Tibial artery (tissue), 4 donors: ENCODE results near the gene DCAF8.
A peak's percentile ranks its signal among the peaks of the same experiment; 100 is the strongest.

Experiments
- DNase-seq, 2 donors: peaks; one replicate each; pipeline ENCODE4 v3.0.0-alpha.2; 2019
- H3K27ac ChIP-seq, 2 donors: fragments of 200-600 bp; sonication (generic) in 1 of 2; 1 replicate in 1 of 2; 2 replicates in 1 of 2; pipeline ENCODE4 v1.5.1; 2018 to 2019; ENCODE audit warnings: mild to moderate bottlenecking in 1 of 2
- H3K27me3 ChIP-seq, 2 donors: fragments of 200-600 bp; sonication (generic) in 1 of 2; one replicate each; pipeline versions ENCODE4 v1.5.1 to v1.6.0; 2016 to 2019
- H3K36me3 ChIP-seq, 3 donors: fragments of 200-600 bp; sonication (generic) in 2 of 3; one replicate each; pipeline ENCODE4 v1.5.1; 2016 to 2019; ENCODE audit warnings: mild to moderate bottlenecking in 2 of 3
- H3K4me1 ChIP-seq, 4 donors: fragments of 200-600 bp; sonication (generic) in 2 of 4; 1 replicate in 3 of 4; 2 replicates in 1 of 4; pipeline ENCODE4 v1.5.1; 2016 to 2019
- H3K4me3 ChIP-seq, 2 donors: fragments of 200-600 bp; sonication (generic) in 1 of 2; 1 replicate in 1 of 2; 2 replicates in 1 of 2; pipeline ENCODE4 v1.5.1; 2018 to 2019; ENCODE audit warnings: mild to moderate bottlenecking in 2 of 2
- H3K9me3 ChIP-seq, 3 donors: fragments of 200-600 bp; sonication (generic) in 1 of 3; one replicate each; pipeline ENCODE4 v1.5.1; 2016 to 2019
- intact Hi-C: fragments of 100-400 bp; cut with DNase I; formaldehyde crosslinking; loops from one replicate; pipeline ENCODE4 v1.15.0; 2023; ENCODE audit warnings: low total_unique reads
- TF ChIP-seq, protein P1 (sequence below), 2 experiments: fragments of 200-600 bp in 1 of 2; fragments of 450-650 bp in 1 of 2; IDR thresholded peaks; one replicate each; pipeline ENCODE4 v1.5.1; 2017 to 2019; ENCODE audit warnings: antibody characterized with exemption in 2 of 2, mild to moderate bottlenecking in 1 of 2, moderate library complexity in 1 of 2

The DCAF8 gene

GRCh38 chr1:160251687-160252526, 10.4 kb downstream of the DCAF8 start:
- DNase-seq = peak; percentile 67 to 82
- Histone ChIP-seq H3K36me3 (no peaks in the 10 kb centered on the region), H3K9me3 (no peaks in the 10 kb centered on the region), H3K27ac (peak overlapping the region; percentile 26 to 49), H3K4me1 (peaks cover 0 to 51% (median 11%) of the 10 kb centered on the region in 4 donors), H3K27me3 (no peaks in the 10 kb centered on the region), H3K4me3 (no peak overlapping the region)
- TF ChIP-seq, protein P1, sequence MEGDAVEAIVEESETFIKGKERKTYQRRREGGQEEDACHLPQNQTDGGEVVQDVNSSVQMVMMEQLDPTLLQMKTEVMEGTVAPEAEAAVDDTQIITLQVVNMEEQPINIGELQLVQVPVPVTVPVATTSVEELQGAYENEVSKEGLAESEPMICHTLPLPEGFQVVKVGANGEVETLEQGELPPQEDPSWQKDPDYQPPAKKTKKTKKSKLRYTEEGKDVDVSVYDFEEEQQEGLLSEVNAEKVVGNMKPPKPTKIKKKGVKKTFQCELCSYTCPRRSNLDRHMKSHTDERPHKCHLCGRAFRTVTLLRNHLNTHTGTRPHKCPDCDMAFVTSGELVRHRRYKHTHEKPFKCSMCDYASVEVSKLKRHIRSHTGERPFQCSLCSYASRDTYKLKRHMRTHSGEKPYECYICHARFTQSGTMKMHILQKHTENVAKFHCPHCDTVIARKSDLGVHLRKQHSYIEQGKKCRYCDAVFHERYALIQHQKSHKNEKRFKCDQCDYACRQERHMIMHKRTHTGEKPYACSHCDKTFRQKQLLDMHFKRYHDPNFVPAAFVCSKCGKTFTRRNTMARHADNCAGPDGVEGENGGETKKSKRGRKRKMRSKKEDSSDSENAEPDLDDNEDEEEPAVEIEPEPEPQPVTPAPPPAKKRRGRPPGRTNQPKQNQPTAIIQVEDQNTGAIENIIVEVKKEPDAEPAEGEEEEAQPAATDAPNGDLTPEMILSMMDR (IDR thresholded peaks at IDR 0.05) = peak; percentile 64 to 81
- intact Hi-C loops = loop anchor here (2.0 to 10.0 kb wide), 2 partner anchors 59 to 147 kb away; no protein-coding TSS in a partner anchor

DNA sequence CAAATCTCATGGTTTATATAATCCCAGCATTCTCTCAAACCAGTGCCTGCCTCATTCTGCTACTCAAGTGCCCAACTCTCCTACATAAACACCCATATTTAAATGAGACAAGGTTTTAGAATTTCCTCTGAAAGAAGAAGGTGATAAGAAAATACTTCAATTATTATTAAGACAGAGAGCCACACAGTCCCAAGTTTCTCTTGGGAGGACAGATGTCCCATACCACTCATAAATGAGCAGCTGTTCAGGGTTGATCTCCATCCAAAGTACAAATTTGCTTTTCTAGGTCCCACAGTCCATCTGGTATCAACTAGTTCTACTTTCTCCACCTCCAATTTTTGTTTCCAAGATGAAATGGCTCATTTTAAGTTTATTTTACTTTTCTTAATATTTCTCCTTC, 11.3 kb downstream of the DCAF8 start:
- intact Hi-C loops = loop anchor here (2.0 to 10.0 kb wide), 2 partner anchors 58 to 146 kb away; no protein-coding TSS in a partner anchor
- Histone ChIP-seq H3K27me3 (no peaks in the 10 kb centered on the region), H3K9me3 (no peaks in the 10 kb centered on the region), H3K36me3 (no peaks in the 10 kb centered on the region), H3K4me1 (peaks cover 0 to 51% (median 7%) of the 10 kb centered on the region in 4 donors), H3K27ac (peak overlapping the region in 1 of 2 donors; percentile 49), H3K4me3 (no peak overlapping the region)
- no peak for DNase-seq
- TF ChIP-seq, protein P1 (IDR thresholded peaks at IDR 0.05) = no peak

GRCh38 chr1:160247053-160247452, 15.3 kb downstream of the DCAF8 start:
- H3K9me3 ChIP-seq = no peaks in the 10 kb centered on the region
- no peak for DNase-seq
- no peaks in the 10 kb centered on the region for H3K27me3 ChIP-seq
- TF ChIP-seq, protein P1 (IDR thresholded peaks at IDR 0.05) = no peak
- H3K27ac ChIP-seq = no peak overlapping the region
- no peak overlapping the region for H3K4me3 ChIP-seq
- intact Hi-C loops = no loop called here
- H3K4me1 ChIP-seq = peaks cover 0 to 74% (median 25%) of the 10 kb centered on the region in 4 donors
- peaks cover 0 to 15% (median 0%) of the 10 kb centered on the region in 3 donors for H3K36me3 ChIP-seq

DNA sequence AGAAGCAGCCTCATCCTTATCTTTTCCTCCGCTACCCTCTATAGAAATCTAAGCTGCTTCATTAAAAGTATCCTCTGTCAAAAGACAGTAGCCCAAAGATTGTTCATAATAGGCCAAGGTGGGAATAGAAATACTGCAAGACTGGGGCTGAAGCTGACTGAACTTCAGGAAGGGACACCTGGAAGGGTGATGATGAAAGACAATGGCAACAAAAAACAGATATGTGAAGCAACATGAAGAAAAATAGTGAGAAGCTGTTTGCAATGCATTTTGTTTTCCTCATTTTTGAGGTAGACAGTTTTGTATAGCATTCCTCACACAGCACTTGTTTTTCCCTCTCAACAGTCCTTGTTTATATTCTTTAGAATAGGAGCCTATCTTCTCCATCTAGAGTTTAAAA, 16.9 kb downstream of the DCAF8 start:
- Histone ChIP-seq H3K27me3 (no peaks in the 10 kb centered on the region), H3K27ac (peak overlapping the region in 1 of 2 donors; percentile 25), H3K36me3 (peaks cover 0 to 21% (median 3%) of the 10 kb centered on the region in 3 donors), H3K9me3 (no peaks in the 10 kb centered on the region), H3K4me3 (no peak overlapping the region), H3K4me1 (peaks cover 0 to 61% (median 22%) of the 10 kb centered on the region in 4 donors)
- TF ChIP-seq, protein P1 (IDR thresholded peaks at IDR 0.05) = no peak
- intact Hi-C loops = no loop called here
- DNase-seq = no peak

DNA sequence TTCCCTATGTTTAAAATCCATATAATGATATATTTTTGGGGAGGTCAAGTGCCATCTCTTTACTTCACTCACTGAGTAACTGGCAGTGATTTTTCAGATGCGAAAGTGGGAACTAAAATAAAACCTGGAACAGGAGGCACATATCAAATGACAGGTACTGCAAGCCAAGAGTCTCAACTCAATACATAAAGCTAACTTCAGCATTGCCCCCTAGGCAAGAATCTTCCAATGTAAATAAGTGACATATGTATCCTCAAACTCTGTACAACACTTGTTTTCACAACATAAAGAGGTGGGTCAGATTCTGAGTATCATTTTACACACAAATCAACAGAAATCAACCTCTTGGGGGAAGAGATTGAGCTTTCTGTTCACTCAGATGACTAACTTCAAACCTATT, 18.1 kb downstream of the DCAF8 start:
- DNase-seq = no peak
- Histone ChIP-seq H3K27me3 (no peaks in the 10 kb centered on the region), H3K36me3 (peaks cover 11 to 32% (median 14%) of the 10 kb centered on the region in 3 donors), H3K9me3 (no peaks in the 10 kb centered on the region), H3K4me3 (no peak overlapping the region), H3K27ac (peak overlapping the region in 1 of 2 donors; percentile 25), H3K4me1 (peaks cover 0 to 51% (median 22%) of the 10 kb centered on the region in 4 donors)
- intact Hi-C loops = no loop called here
- TF ChIP-seq, protein P1 (IDR thresholded peaks at IDR 0.05) = no peak
